ENCODE measurements around the gene CHEK2. TPM values are rescaled to one million over a fixed set of nuclear protein-coding genes. Genes with fewer than 3 reads are reported as not detected.

CHEK2 gene
- total and polyA plus RNA-seq, 2 of the 4 experiments (the other 2 are of a cell fraction) = 9.9 to 16.1 TPM

DNA sequence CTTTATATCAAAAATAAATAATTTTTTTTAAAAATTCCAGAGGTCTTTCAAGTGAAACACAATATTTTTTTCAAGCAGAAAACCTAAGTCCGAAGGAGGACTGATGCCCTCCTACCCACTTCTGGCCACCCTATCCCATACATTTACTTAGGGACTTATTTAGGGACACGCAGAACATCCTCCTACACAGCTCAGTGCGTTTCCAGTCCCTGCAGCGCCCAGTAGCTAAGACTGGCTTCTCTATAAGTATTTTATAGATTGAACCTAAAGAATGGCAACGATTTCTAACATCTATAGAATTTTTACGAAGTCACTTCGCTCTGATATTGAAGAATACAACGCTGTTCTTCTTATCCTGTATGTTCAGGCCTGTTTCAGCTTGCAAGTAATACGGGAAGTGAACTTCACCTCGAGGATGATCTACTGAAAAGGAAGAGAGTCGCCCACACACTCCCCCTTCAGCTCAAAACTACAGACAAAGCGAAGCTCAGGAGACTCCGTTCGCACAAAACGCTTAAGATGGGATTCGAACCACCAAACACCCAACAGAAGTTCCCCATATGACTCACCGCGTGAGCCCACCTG lies 328 bp downstream of the CHEK2 start:
- Histone ChIP-seq H3K56ac (ENCODE audit: extremely low read depth, insufficient read depth, low read length) (0 out of 2 replicates have a peak overlapping the region, but pooled peaks have one; percentile 7), H3K27ac (ENCODE audit: insufficient read depth, low read length) (peak overlapping the region; percentile 11; the same call in 1 of the 2 replicates), H3K9ac (ENCODE audit: low read depth, low read length) (peak overlapping the region; percentile 31; the same call in 1 of the 2 replicates), H3K9me1 (ENCODE audit: insufficient read depth, low read length) (peaks cover 6% of the 10 kb centered on the region), H3K9me3 (ENCODE audit: control insufficient read depth, insufficient read depth, low read length) (no peaks in the 10 kb centered on the region), H3K4ac (ENCODE audit: low read depth, low read length) (peak overlapping the region; percentile 39), H2BK120ac (ENCODE audit: low read depth, low read length) (peak overlapping the region; percentile 21), H4K5ac (ENCODE audit: low read depth, low read length) (no peak overlapping the region), H3K23ac (ENCODE audit: low read depth, low read length) (peak overlapping the region; percentile 38; the same call in 1 of the 2 replicates), H3K36me3 (ENCODE audit: control insufficient read depth, insufficient read depth, low read length) (peaks cover 9% of the 10 kb centered on the region), H4K8ac (ENCODE audit: low read depth in 2 of 2, low read length in 2 of 2) (peak overlapping the region; percentile 0 to 70; a peak in 1 of 4 replicates), H3K79me1 (ENCODE audit: low read depth in 1 of 2, low read length in 2 of 2) (peaks cover 24 to 39% of the 10 kb centered on the region in 2 experiments), H3K4me2 (ENCODE audit: low read depth, low read length) (peak overlapping the region; percentile 76), H2AFZ (replicated peaks; ENCODE audit: low read length, poor library complexity) (peak overlapping the region; percentile 93), H2AK5ac (ENCODE audit: low read depth, low read length) (0 out of 2 replicates have a peak overlapping the region, but pooled peaks have one; percentile 84), H3K27me3 (ENCODE audit: control insufficient read depth, insufficient read depth, low read length) (no peaks in the 10 kb centered on the region), H3K14ac (replicated peaks; ENCODE audit: low read depth, low read length) (peak overlapping the region; percentile 11), H2BK20ac (ENCODE audit: low read depth, low read length) (no peak overlapping the region; the same call in 1 of the 2 replicates), H4K91ac (ENCODE audit: insufficient read depth, low read depth, low read length) (peak overlapping the region; percentile 43), H3K4me3 (ENCODE audit: insufficient read depth, low read depth, low read length) (peak overlapping the region; percentile 73), H2BK5ac (ENCODE audit: low read depth, low read length, poor library complexity, severe bottlenecking) (no peak overlapping the region), H3K4me1 (ENCODE audit: control insufficient read depth, insufficient read depth, low read length) (peaks cover 2% of the 10 kb centered on the region; the same call in 1 of the 2 replicates), H3K18ac (ENCODE audit: low read depth, low read length) (no peak overlapping the region), H4K20me1 (ENCODE audit: insufficient read depth, low read length) (no peaks in the 10 kb centered on the region), H2BK15ac (ENCODE audit: low read depth, low read length) (peak overlapping the region; percentile 2; the same call in 1 of the 3 replicates), H2AK9ac (replicated peaks; ENCODE audit: low read depth, low read length, poor library complexity) (peak overlapping the region; percentile 45)
- ChIA-PET CTCF (interaction anchor here (1.2 kb wide), 1 partner anchor 9 kb away, joined by 5 read pairs; no protein-coding TSS in a partner anchor), POLR2A (ENCODE audit: unreplicated experiment) (no interaction called here)
- TSS peak; percentile 51 for BruUV-seq (replicated peaks)
- ATAC-seq (ENCODE audit: low read depth) (no peak), DNase-seq (no peak)
- in situ Hi-C loops (cut with MboI; ENCODE audit: low sequenced_read_pairs) (no loop called here), intact Hi-C loops (cut with micrococcal nuclease) (no loop called here), dilution Hi-C loops (cut with HindIII; ENCODE audit: low sequenced_read_pairs, unreplicated experiment) (no loop called here)
- 57% methylated on average over 1 of the region's 18 CpGs; no CpG with 5 or more reads in 1 of the 2 experiments for WGBS, 2 experiments (ENCODE audit: extremely low coverage in 2 of 2, insufficient read length in 1 of 2)
- TF ChIP-seq RCOR1 (IDR thresholded peaks at IDR 0.05; ENCODE audit: insufficient replicate concordance, low read length) = no peak
- TF ChIP-seq, protein P1, sequence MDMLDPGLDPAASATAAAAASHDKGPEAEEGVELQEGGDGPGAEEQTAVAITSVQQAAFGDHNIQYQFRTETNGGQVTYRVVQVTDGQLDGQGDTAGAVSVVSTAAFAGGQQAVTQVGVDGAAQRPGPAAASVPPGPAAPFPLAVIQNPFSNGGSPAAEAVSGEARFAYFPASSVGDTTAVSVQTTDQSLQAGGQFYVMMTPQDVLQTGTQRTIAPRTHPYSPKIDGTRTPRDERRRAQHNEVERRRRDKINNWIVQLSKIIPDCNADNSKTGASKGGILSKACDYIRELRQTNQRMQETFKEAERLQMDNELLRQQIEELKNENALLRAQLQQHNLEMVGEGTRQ (IDR thresholded peaks at IDR 0.05; ENCODE audit: low read depth, low read length) = no peak
- no peak for TF ChIP-seq NFE2L2 (IDR thresholded peaks at IDR 0.05; ENCODE audit: low read depth, low read length)
- TF ChIP-seq BHLHE40 (IDR thresholded peaks at IDR 0.05; ENCODE audit: low read depth, low read length) = no peak
- no peak for TF ChIP-seq FOS (IDR thresholded peaks at IDR 0.05; ENCODE audit: low read depth, low read length)
- no peak for TF ChIP-seq MAFK (IDR thresholded peaks at IDR 0.05; ENCODE audit: low read depth, low read length)
- no peak for TF ChIP-seq MAZ (IDR thresholded peaks at IDR 0.05; ENCODE audit: borderline replicate concordance, low read depth, low read length)
- TF ChIP-seq, protein P2, sequence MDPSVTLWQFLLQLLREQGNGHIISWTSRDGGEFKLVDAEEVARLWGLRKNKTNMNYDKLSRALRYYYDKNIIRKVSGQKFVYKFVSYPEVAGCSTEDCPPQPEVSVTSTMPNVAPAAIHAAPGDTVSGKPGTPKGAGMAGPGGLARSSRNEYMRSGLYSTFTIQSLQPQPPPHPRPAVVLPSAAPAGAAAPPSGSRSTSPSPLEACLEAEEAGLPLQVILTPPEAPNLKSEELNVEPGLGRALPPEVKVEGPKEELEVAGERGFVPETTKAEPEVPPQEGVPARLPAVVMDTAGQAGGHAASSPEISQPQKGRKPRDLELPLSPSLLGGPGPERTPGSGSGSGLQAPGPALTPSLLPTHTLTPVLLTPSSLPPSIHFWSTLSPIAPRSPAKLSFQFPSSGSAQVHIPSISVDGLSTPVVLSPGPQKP (IDR thresholded peaks at IDR 0.05; ENCODE audit: borderline replicate concordance, low read depth, low read length) = no peak
- no peak for TF ChIP-seq CHD1 (IDR thresholded peaks at IDR 0.05; ENCODE audit: low read depth, low read length)
- no peak for TF ChIP-seq RAD21 (IDR thresholded peaks at IDR 0.05; ENCODE audit: low read length)
- TF ChIP-seq RFX5 (IDR thresholded peaks at IDR 0.05; ENCODE audit: low read depth, low read length) = no peak
- TF ChIP-seq CTCF (conservative IDR thresholded peaks at IDR 0.05; ENCODE audit: low read depth, low read length) = no peak
- no peak for TF ChIP-seq SMC3 (IDR thresholded peaks at IDR 0.05; ENCODE audit: low read depth, low read length)
- TF ChIP-seq MXI1 (IDR thresholded peaks at IDR 0.05; ENCODE audit: borderline replicate concordance, low read depth, low read length) = no peak
